Measurements from ENCODE around the gene KTN1.

The KTN1 gene

DNA sequence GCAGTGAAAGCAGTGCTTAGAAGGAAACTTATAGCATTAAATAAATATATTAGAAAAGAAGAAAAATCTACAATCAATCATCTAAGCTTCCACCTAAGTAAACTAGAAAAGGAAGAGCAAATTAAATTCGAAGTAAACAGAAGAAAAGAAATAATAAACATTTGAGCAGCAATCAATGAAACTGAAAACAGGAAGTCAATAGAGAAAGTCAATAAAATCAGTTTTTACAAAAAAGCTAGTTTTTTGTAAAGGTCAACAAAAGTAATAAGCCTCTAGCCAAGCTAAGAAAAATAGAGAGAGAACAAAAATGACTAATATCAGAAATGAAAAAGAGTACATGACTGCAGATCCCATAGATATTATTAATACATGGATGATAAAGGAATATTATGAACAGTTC, 34.2 kb upstream of the KTN1 start:
- Histone ChIP-seq H3K4me3 (ENCODE audit: low read depth, low read length, poor library complexity, severe bottlenecking) (no peak overlapping the region), H3K9me3 (ENCODE audit: low read length) (no peaks in the 10 kb centered on the region)

DNA sequence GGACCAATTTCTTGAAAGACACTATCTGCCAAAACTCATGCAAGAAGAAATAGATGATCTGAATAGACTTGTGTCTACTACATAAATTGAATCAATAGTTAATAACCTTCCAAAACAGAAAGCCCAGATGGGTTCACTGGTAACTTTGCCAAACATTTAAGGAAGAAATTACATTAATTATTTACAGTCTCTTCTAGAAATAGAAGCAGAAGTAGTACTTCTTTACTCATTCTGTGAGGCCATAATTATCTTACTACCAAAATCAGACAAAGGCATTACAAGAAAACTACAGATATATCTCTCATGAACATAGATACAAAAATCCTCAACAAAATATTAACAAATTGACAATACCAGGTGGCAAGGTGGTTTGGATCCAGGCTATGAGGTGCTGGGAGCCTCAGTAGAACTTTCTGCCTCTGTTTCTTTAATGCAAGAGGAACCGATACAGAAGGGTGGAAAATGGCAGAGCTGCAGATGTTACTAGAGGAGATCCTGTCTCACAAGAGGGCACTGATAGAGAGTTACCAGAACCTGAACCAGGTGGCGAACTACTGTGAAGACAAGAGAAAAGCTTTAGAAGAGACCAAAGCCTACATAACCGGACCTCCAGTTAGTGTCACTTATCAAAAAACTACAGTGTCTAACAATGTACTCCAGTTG, 33.7 kb upstream of the KTN1 start:
- Histone ChIP-seq H3K9me2 (ENCODE audit: low read depth, low read length) (no peaks in the 10 kb centered on the region), H2AFZ (ENCODE audit: low read length) (no peak overlapping the region), H3K27ac (ENCODE audit: low read depth, low read length, poor library complexity, severe bottlenecking) (no peak overlapping the region), H3K9ac (ENCODE audit: low read length) (no peak overlapping the region), H4K20me1 (ENCODE audit: insufficient read depth, low read length) (no peaks in the 10 kb centered on the region), H3K4me1 (ENCODE audit: insufficient read depth, low read length, severe bottlenecking) (peaks cover 5% of the 10 kb centered on the region), H3K27me3 (ENCODE audit: insufficient read depth, low read length) (no peaks in the 10 kb centered on the region), H3K79me2 (ENCODE audit: insufficient read depth, low read length) (no peaks in the 10 kb centered on the region), H3F3A (ENCODE audit: insufficient read depth, low read length) (no peaks in the 10 kb centered on the region), H3K9me3 (ENCODE audit: low read length) (no peaks in the 10 kb centered on the region), H3K36me3 (ENCODE audit: insufficient read depth, low read length) (no peaks in the 10 kb centered on the region), H3K4me2 (ENCODE audit: low read length) (no peak overlapping the region), H3K4me3 (ENCODE audit: low read depth, low read length, poor library complexity, severe bottlenecking) (no peak overlapping the region)
- TF ChIP-seq, protein P1, sequence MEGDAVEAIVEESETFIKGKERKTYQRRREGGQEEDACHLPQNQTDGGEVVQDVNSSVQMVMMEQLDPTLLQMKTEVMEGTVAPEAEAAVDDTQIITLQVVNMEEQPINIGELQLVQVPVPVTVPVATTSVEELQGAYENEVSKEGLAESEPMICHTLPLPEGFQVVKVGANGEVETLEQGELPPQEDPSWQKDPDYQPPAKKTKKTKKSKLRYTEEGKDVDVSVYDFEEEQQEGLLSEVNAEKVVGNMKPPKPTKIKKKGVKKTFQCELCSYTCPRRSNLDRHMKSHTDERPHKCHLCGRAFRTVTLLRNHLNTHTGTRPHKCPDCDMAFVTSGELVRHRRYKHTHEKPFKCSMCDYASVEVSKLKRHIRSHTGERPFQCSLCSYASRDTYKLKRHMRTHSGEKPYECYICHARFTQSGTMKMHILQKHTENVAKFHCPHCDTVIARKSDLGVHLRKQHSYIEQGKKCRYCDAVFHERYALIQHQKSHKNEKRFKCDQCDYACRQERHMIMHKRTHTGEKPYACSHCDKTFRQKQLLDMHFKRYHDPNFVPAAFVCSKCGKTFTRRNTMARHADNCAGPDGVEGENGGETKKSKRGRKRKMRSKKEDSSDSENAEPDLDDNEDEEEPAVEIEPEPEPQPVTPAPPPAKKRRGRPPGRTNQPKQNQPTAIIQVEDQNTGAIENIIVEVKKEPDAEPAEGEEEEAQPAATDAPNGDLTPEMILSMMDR (IDR thresholded peaks at IDR 0.05; ENCODE audit: low read length): no peak

More for the DNA sequence above, 34.2 kb upstream of the KTN1 start:
- no peaks in the 10 kb centered on the region for H4K20me1 ChIP-seq (ENCODE audit: insufficient read depth, low read length)
- H3K36me3 ChIP-seq (ENCODE audit: insufficient read depth, low read length): no peaks in the 10 kb centered on the region
- peaks cover 5% of the 10 kb centered on the region for H3K4me1 ChIP-seq (ENCODE audit: insufficient read depth, low read length, severe bottlenecking)
- H3K9me2 ChIP-seq (ENCODE audit: low read depth, low read length): no peaks in the 10 kb centered on the region
- no peak for TF ChIP-seq EZH2 (IDR thresholded peaks at IDR 0.05; ENCODE audit: borderline replicate concordance, low read length)
- TF ChIP-seq, protein P1 (IDR thresholded peaks at IDR 0.05; ENCODE audit: low read length): no peak
- H3F3A ChIP-seq (ENCODE audit: insufficient read depth, low read length): no peaks in the 10 kb centered on the region
- H2AFZ ChIP-seq (ENCODE audit: low read length): no peak overlapping the region
- H3K9ac ChIP-seq (ENCODE audit: low read length): no peak overlapping the region
- no peaks in the 10 kb centered on the region for H3K27me3 ChIP-seq (ENCODE audit: insufficient read depth, low read length)
- H3K4me2 ChIP-seq (ENCODE audit: low read length): no peak overlapping the region
- H3K79me2 ChIP-seq (ENCODE audit: insufficient read depth, low read length): no peaks in the 10 kb centered on the region
- H3K27ac ChIP-seq (ENCODE audit: low read depth, low read length, poor library complexity, severe bottlenecking): no peak overlapping the region

- Histone ChIP-seq H3K9me3 (ENCODE audit: low read length) (no peaks in the 10 kb centered on the region), H3F3A (ENCODE audit: insufficient read depth, low read length) (no peaks in the 10 kb centered on the region), H3K4me3 (ENCODE audit: low read depth, low read length, poor library complexity, severe bottlenecking) (no peak overlapping the region), H3K27me3 (ENCODE audit: insufficient read depth, low read length) (no peaks in the 10 kb centered on the region), H4K20me1 (ENCODE audit: insufficient read depth, low read length) (no peaks in the 10 kb centered on the region), H3K36me3 (ENCODE audit: insufficient read depth, low read length) (no peaks in the 10 kb centered on the region), H3K27ac (ENCODE audit: low read depth, low read length, poor library complexity, severe bottlenecking) (no peak overlapping the region), H3K4me1 (ENCODE audit: insufficient read depth, low read length, severe bottlenecking) (peaks cover 5% of the 10 kb centered on the region), H3K79me2 (ENCODE audit: insufficient read depth, low read length) (no peaks in the 10 kb centered on the region), H3K4me2 (ENCODE audit: low read length) (no peak overlapping the region), H3K9me2 (ENCODE audit: low read depth, low read length) (no peaks in the 10 kb centered on the region), H2AFZ (ENCODE audit: low read length) (no peak overlapping the region), H3K9ac (ENCODE audit: low read length) (no peak overlapping the region)
- TF ChIP-seq, protein P1 (IDR thresholded peaks at IDR 0.05; ENCODE audit: low read length): no peak
- TF ChIP-seq EZH2 (IDR thresholded peaks at IDR 0.05; ENCODE audit: borderline replicate concordance, low read length): no peak
These were observed 32.2 kb upstream of the KTN1 start for GRCh38 chr14:55547650-55548315.

All from OCI-LY1 (cell line).